Measurements from ENCODE around the gene REXO4.

Gene REXO4

DNA sequence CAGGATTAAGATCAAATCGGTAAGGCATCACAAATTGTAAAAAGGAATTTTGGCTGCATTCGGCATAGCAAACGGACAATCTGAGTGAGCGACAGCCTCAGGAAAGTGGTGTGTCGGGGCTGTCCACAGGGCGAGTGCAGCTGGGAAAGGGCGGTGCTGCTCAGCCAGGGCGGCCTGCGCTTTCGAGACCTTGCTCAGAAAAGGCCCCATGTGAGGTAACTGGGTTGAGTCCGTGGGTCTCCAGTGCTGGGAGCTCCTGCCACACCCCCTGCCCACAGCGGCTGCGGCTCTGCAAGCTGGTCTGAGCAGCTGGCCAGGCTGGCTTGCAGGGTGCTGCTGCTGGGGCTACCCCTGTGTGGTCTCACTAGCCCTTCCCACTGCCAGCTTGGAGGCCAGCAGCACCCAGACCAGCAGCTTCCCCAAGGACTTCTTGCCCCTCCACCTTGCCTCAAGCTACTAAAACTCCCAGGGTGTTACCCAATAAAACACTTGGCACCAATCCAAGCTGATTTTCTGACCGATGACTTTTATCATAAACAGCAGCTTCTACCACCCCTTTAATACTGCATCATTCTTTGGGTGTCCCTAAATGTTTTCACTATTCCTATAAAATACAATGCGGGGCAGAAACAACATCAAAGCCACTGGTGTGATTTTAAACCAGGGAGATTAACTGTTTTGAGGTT, 55.3 kb downstream of the REXO4 start:
- DNase-seq: no peak

DNA sequence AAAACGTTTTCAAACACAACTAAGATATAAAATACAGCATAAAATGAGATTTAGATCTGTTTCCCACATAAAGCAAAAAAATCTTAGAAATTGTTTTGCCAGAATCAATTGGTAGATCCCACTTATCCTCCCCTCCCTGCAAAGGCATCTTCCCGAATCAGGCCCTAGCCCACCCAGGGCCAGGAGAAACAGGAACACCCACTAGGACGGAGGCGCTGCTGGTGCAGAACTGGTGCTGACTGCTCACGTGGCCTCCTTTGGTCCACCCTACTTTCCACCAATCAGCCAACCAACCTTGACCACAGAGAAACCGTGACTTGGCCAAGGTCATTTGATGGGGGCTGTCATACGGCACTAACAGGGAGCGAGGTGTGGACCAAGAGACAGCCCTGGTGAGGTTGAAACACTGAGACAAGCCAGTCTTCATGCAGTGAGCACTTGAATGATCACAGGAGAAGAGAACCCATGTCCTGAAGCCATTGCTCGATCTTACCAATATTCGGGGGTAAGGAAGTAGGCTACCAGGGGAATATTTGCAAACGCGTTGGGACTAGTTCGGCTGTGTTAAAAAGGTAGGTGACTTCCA, 56.2 kb downstream of the REXO4 start:
- no peak for DNase-seq

DNA sequence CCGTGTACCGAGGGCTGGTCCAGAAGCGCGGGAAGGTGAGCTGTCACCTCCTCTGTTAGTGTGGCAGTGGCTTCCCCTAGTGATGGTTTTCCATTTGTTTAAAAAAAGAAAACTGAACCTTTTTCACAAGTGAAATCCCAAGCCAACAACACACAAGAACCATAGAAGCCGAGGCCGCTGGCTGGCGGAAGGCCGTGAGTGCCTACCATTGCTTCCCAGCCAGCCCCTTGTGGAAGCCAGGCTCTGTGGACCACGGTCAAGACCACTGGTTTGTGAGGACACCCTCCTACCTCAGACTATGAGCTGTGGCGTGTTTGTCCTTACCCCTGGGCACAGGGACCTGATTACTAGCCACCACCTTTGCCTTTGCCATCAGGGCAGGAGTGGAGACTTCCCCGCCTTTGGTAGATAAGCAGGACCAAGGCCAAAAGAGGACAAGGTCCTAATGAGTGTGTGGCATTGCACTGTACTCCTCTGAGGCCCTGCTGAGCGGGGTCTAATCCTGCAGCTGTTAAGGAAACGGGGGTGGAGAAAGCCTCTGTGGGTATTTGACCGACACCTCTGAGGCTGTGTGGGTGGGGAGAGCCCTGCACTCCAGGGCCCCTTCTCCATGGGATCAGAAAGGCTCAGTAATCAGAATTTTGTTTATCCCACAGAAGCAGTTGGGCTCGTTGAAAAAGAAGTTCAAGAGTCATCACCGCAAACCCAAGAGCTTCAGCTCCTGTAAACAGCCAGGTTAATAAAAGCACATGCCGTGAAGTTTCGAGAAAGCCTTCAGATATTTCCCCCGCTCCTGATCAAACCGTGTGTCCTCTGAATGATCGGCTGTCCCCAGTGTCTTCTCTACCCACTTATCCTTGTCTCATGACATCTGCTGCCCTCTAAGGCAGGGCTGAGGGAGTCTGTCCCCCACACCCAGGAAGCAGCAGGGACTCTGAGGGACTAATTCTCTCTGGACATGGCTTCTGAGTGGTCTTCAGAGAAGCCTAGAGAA, 57.1 kb downstream of the REXO4 start:
- DNase-seq: no peak

DNA sequence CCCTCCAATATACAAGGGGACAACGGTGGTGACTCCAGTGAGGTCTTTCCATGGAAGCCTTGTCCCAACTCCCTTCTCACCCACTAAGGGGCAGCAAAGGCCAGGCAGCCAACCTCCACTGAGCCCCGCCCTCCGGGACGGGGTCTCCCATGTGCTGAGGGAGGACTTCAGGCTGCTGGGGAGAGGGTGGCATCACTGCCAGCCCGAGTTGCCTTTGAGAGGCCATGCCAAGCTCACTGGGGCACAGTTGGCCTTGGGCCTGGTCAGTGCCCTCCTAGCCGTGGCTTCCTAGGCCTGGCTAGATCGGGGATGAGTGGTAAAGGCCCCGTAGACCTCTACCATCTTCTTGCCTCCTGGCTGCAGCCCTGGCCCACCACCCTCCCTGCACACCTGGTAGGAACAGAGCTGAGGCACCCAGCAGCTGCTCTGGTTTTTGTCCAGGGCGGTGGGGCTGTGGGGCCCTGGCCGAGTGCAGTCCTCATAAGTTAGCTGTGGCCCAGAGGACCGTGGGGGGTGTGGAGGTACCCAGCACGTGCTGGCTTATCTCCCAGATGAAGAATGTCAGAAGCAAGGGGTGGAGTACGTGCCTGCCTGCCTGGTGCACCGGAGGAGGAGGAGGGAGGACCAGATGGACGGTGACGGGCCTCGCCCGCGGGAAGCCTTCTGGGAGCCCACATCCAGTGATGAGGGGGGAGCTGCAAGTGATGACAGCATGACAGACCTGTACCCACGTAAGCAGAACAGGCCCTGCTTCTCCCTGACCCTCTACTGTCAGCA, 58.2 kb downstream of the REXO4 start:
- no peak for DNase-seq

DNA sequence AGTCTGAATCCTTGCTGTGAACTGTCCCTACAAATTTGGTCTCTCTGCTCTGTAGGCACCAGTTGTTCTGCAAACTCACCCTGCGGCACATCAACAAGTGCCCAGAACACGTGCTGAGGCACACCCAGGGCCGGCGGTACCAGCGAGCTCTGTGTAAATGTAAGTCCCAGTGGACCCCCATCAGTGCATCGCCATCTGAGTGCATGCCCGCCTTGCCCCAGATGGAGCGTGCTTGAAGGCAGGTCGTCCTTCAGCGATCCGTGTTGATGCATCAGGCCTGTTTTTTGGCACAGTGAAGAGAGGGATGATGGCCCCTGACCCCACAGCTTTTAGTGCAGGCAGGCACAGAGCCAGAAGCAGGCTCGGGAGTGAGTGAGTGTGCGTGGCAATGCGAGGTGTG, 60.2 kb downstream of the REXO4 start:
- no peak for DNase-seq

DNA sequence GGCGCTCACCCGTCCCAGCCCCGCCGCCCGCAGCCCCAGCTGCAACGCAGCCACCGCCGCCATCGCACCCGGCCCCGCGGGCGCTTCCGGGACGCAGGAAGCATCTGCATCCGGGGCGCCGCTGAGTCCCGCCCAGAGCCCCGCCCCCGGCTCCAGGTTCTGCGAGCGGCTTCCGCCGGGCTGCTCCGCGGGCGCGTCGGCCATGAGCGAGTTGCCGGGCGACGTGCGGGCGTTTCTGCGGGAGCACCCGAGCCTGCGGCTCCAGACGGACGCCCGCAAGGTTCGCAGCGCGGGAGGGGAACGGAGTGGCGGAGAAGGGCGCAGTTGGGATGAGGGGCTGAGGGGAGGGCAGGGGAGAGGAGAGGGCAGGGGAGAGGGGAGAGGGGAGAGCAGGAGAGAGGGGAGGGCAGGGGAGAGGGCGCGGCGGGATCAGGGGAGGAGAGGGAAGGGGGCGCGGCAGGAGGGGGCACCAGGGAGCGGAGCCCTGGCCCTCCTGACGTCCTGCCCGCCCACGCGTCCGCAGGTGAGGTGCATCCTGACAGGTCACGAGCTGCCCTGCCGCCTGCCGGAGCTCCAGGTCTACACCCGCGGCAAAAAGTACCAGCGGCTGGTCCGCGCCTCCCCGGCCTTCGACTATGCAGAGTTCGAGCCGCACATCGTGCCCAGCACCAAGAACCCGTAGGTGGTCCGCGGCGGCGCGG, 61.3 kb downstream of the REXO4 start, which contains the start of the genes SURF1 and SURF2:
TSS of gene SURF1 (minus strand) at position 97 of the 701 bp plus-strand sequence. CDS start at position 63, 34 bp downstream.
TSS of gene SURF2 (plus strand) at position 160 of the 701 bp plus-strand sequence. CDS start at position 203, 43 bp downstream.
- peak; percentile 53 for DNase-seq
